ENCODE measurements around the gene MRTFA.
"Not testable (repeated sequence)": the region's sequence is repeated elsewhere in the genome, so short reads cannot be mapped to it uniquely, and the experiment has no call there.

MRTFA gene

GRCh38 chr22:40625794-40626193, 10.7 kb downstream of the MRTFA start:
- DNase-seq = not testable (repeated sequence)

DNA sequence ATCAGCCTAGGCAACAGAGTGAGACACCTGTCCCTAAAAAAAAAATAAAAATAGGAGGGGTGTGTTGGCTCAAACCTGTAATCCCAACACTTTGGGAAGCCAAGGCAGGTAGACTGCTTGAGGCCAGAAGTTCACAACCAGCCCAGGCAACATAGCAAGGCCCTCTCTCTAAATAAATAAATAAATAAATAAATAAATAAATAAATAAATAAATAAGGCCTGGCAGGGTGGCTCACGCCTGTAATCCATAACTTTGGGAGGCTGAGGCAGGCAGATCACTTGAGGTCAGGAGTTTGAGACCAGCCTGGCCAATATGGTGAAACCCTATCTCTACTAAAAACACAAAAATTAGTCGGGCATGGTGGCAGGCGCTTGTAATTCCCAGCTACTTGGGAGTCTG, 11.2 kb downstream of the MRTFA start:
- not testable (repeated sequence) for DNase-seq

DNA sequence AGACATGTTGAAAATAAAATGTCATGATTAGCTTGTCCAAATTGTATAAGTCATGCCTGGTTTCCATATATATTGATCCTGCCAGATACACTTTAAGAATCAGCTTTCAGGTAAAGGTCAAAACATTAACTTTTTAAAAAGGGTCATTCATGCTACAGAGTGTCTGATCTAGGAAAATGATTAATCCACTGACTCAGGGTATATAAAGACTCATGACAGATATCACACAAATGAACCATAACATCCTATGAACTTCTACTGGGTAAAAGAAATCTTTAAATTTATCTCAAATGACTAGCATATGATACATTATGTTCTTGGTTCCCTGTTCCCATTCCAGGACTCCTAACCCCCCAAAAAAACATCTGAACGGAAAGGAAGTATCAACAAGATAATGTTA, 11.7 kb downstream of the MRTFA start:
- DNase-seq = no peak

DNA sequence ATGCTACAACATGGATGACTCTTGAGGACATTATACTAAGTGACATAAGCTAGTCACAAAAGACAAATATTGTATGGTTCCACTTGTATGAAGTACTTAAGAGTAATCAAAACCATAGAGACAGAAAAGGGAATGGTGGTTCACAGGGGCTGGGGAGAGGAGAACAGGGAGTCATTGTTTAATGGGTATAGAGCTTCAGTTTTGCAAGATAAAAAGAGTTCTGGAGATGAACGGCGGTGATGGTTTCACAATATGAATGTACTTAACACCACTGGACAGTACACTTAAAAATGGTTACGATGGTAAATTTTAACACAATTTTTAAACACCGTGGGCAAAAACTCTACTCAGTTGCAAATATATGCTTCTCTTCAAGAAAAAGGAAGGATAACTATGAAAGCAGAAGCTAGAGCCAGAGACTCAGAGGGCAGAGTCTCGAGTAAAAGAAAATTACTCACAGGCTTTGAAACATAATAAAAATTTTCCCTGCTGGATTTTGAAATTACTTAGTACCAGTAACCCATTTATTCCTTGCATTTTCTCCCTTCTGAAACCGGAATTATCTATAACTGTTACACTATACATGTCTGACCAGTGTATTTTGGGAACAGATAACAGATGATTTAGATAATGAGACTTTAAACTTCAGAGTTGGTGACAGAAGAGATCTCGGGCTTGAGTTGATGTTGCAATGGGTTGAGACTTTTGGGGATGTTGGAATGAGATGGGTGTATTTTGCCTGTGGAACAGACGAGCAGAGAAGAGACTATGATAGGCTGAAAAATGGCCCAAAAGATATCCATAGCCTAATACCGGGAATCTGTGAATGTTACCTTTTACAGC, 15.0 kb downstream of the MRTFA start:
- DNase-seq = no peak

DNA sequence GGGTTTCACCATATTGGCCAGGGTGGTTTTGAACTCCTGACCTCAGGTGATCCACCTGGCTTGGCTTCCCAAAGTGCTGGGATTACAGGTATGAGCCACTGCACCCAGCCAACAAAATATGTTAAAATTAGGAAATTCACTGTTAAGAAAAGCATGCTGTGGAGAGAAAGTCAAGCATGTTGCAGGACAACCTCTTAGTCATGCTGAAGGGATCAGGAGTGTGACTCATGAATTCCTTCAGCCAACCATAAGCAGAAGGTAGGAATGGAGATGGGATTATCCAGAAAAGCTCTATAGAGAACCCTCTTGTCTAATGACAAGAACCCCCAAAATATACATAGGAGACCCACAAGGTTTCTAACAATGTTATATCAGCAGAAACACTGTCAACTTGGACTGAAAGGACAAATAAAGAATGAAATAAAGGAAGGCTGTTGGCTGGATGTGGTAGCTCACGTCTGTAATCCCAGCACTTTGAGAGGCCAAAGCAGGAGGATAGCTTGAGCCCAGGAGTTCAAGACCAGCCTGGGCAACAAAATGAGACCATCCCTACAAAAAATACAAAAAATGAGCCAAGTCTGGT, 16.0 kb downstream of the MRTFA start:
- no peak for DNase-seq

DNA sequence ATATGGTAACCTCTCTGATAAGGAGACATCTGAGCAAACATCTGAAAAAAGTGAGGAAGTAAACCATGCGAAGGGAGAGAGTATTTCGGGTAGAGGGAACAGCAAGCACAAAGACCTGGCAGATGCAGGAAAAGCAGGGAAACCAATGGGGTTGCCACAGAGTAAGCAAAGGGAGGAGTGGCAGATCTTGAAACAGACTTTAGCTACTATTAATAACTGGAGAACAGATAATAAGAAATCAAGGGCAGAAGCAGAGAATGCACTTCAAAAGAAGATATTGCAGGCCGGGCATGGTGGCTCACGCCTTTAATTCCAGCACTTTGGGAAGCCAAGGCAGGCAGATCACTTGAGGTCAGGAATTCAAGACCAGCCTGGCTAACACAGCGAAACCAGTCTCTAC, 18.1 kb downstream of the MRTFA start:
- no peak for DNase-seq

DNA sequence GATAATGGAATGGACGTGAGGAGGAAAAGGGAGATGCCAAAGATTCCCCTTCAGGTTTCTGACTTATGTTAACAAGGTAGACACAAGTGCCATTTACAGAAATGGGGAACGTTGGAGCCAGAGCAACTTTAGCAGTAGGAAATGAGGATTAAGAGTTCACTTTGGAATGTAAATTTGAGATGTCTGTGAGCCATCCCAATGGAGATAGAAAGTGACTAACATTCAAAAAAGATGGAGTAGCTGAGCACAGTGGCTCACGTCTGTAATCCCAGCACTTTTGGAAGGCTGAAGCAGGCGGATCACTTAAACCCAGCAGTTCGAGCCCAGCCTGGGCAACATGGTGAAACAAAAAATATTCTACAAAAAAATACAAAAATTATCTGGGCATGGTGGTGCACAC, 19.9 kb downstream of the MRTFA start:
- no peak for DNase-seq

DNA sequence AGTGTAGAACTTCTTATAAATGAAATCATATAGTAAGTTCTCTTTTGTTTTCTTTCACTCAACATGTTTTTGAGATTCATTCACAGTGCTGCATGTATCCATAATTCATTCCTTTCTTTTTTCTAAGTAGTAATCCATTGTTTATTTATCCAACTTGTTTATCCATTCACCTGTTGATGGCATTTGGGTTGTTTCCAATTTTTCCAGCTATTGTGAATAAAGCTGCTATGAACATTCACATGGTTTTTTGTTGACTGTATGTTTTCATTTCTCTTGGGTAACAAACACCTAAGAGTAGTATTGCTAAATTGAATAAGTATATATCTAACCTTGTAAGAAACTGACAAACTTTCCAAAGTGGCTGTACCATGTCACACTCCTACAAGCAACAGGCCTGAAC, 23.5 kb downstream of the MRTFA start:
- no peak for DNase-seq

GRCh38 chr22:40612291-40612751, 24.2 kb downstream of the MRTFA start:
- no peak for DNase-seq

DNA sequence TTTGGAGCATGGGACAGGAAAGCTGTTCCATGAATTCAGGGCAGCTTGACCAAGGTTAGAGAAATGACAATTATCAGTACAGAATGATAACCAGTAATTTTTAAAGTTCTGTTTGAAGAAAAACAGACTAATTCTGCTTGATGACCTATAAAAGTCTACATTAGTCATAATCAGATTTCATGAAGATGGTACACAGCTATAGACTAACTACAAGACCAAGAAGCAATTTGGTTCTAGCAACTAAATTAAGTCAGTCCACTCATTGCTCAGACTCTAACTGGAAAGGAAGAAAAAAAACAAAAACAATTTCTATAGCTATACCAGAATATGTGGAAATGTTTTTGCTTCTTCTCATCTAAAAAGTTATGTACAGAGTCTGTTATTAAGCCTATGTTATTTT, 24.9 kb downstream of the MRTFA start:
- DNase-seq = no peak

DNA sequence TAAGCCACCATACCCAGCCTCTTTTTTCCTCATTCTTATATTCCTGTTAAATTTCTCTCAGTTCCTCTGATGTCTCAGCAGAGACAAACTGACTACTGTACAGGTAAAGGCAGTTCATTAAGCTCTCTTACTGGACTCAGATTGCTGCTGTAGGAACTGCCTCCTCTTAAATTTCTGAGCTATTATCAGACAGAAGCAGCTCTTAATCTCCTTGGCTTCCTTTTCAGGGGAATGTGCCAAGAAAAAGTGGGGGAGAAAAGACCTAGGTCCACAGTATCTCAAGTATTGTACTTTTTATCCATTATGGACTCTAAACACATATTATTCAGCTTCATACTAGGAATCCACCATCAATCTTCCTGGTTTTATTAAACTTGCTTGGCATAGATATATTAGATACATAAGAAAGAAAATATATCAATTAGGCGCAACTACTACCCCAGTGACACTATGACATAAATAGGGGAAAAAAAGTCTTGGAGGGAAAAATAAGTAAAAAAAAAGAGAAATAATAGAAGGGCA, 26.1 kb downstream of the MRTFA start:
- no peak for DNase-seq

- DNase-seq = peak; percentile 14
These were observed 27.3 kb downstream of the MRTFA start for GRCh38 chr22:40609216-40609615.

DNA sequence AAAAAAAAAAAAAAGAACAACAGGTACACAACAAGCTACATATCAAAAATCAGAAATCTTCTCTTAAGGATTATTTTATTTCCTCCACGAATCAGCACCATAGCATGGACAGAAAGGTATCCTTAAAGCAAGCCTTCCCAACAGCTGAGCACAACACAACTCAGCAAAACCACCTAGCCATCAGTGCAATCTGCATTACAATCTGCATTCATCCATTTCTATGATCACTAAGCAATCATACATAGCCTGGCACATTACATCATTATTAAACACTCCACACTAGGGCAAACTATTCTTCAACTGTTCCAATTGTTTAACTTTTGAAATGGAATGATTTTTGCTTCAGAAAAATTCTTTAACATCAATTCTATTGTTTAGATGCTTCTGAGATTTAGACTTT, 29.0 kb downstream of the MRTFA start:
- no peak for DNase-seq

DNA sequence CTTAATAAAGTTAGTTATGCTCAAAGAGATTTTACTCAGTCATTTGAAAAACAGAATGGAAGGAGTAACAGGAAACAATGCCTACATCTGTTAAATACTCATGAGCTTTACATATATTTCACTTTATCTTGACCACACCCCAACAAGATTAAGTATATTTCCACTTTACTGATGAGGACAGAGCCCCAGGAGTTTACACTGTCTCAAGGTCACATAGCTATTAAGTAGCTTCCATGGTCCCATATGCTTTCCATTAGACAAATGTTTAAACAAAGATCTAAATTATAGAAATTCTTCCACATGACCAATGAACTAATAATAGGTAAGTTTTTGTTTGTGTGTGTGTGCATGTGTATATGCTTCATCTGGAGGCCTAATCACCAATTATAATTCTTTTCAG, 30.2 kb downstream of the MRTFA start:
- DNase-seq = no peak

- no peak for DNase-seq
These were observed 30.8 kb downstream of the MRTFA start for GRCh38 chr22:40605761-40606160.

DNA sequence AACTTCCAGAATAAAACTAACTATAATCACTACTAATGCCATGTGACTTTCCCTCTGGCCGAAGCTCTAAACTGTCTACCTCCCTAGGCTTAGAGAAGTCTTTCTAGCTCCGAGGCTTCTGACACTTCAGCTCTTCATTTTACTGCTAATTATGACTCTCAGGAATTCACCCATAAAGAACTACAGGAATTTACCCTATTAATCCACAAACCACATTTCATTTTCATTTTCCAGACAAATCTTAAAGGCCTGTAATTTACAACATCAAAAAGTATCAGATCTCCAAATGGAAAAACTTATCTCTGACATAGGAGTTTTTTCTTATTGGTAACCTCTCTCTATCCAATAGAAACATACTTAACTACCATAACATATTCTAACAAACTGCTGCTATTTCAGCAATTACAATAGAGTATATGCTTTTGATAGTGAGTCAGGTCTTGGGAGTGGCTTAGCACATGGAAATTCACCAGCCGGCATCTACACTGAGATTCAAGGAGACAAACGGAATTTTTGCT, 33.4 kb downstream of the MRTFA start:
- no peak for DNase-seq

DNA sequence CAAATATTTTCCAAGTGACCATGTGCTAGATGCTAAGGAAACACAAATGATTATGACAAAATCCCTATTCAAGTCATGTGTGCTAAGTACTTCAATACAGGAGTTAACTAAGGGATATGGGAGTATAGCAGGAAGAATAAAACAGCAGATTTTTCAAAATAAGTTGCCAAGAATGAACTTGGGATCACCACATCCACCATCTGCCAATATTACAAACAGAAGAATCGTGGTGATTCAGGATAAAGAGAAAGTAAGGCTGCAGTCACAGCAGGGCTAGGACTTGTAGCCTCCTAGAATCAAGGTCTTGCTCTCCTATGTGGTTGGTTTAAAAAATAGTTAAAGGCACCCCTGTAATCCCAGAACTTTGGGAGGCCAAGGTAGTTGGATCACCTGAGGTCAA, 34.3 kb downstream of the MRTFA start:
- no peak for DNase-seq

DNA sequence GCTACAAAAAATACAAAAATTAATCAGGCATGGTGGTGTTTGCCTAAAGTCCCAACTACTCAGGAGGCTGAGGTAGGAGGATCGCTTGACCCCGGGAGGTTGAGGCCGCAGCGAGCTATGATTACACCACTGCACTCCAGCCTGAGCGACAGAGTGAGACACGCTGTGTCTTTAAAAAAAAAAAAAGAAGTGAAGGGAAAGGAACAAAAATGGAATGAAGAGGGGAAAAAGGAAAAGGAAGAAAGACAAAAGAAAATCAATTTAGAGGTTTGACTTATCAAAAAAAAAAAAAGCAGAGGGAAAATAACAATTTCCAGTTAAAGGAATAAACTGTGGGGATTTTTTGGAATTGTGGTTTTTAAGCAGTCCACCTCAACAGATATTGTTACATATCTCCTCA, 36.8 kb downstream of the MRTFA start:
- no peak for DNase-seq

DNA sequence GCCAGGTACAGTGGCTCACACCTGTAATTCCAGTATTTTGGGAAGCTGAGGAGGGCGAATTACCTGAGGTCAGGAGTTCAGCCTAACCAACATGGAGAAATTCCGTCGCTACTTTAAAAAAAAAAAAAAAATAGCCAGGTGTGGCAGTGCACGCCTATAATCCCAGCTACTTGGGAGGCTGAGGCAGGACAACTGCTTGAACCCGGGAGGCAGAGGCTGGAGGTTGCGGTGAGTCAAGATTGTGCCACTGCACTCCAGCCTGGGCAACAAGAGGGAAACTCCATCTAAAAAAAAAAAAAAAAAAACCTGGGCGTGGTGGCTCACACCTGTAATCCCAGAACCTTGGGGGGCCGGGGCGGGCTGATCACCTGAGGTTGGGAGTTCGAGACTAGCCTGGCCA, 37.8 kb downstream of the MRTFA start:
- DNase-seq = not testable (repeated sequence)

- no peak for DNase-seq
These were observed 38.7 kb downstream of the MRTFA start for GRCh38 chr22:40597526-40598430.

- DNase-seq = no peak
These were observed 40.9 kb downstream of the MRTFA start for GRCh38 chr22:40595497-40596234.

GRCh38 chr22:40594924-40595323, 41.6 kb downstream of the MRTFA start:
- DNase-seq = no peak
